Suprapubic skin (tissue), 4 donors: Measurements from ENCODE around the gene CLDND2. TPM values are rescaled to one million over a fixed set of nuclear protein-coding genes. Genes with fewer than 3 reads are reported as not detected.

Experiments
- DNase-seq, 2 donors: peaks; one replicate each; pipeline ENCODE4 v3.0.0-alpha.2; 2019; ENCODE audit warnings: low spot score in 2 of 2
- H3K27ac ChIP-seq: fragments of 200-600 bp; sonication (generic); one replicate; pipeline ENCODE4 v1.5.1; 2019
- H3K27me3 ChIP-seq: fragments of 200-600 bp; sonication (generic); one replicate; pipeline ENCODE4 v1.5.1; 2019
- H3K36me3 ChIP-seq: fragments of 200-600 bp; sonication (generic); one replicate; pipeline ENCODE4 v1.5.1; 2019
- H3K4me1 ChIP-seq: fragments of 200-600 bp; sonication (generic); one replicate; pipeline ENCODE4 v1.5.1; 2019
- H3K4me3 ChIP-seq: fragments of 200-600 bp; sonication (generic); one replicate; pipeline ENCODE4 v1.5.1; 2019; ENCODE audit warnings: mild to moderate bottlenecking
- H3K9me3 ChIP-seq: fragments of 200-600 bp; sonication (generic); one replicate; pipeline ENCODE4 v1.5.1; 2019
- EP300 ChIP-seq: sonication (generic); formaldehyde crosslinking; IDR thresholded peaks from one replicate; pipeline ENCODE4 v1.6.1; 2017; ENCODE audit warnings: antibody characterized with exemption
- POLR2A ChIP-seq, 2 donors: fragments of 450-650 bp; IDR thresholded peaks; one replicate each; pipeline ENCODE4 v1.6.1; 2017; ENCODE audit warnings: antibody characterized with exemption in 2 of 2, mild to moderate bottlenecking in 2 of 2, moderate library complexity in 2 of 2
- POLR2AphosphoS5 ChIP-seq, 3 donors: sonication (generic); formaldehyde crosslinking; IDR thresholded peaks; one replicate each; pipeline ENCODE4 v1.6.1; 2017; ENCODE audit warnings: antibody characterized with exemption in 3 of 3
- WGBS: methylation state at CpG from one replicate; pipeline ENCODE4 v1.1.5; 2018; 5-methylcytosine and 5-hydroxymethylcytosine counted together
- total RNA-seq, 4 donors: library from RNA; depleted of rRNA; stranded (reverse); fragments of >200 nt; gene quantifications; one replicate each; pipeline ENCODE4 v1.1.0, GENCODE V29; 2016
- TF ChIP-seq, protein P1 (sequence below), 2 donors: fragments of 200-600 bp in 1 of 2; fragments of 450-650 bp in 1 of 2; sonication (generic) in 1 of 2; IDR thresholded peaks; one replicate each; pipeline ENCODE4 v1.5.1; 2016 to 2019; ENCODE audit warnings: antibody characterized with exemption in 2 of 2, mild to moderate bottlenecking in 1 of 2, moderate library complexity in 1 of 2

CLDND2 gene
- total RNA-seq, 4 donors from 2014 or later, result not detected

GRCh38 chr19:51365211-51365964, 3.4 kb downstream of the CLDND2 start:
- peaks cover 39% of the 10 kb centered on the region for H3K4me1 ChIP-seq
- no peak for TF ChIP-seq POLR2A (IDR thresholded peaks at IDR 0.05)
- peak overlapping the region; percentile 81 for H3K4me3 ChIP-seq
- no peaks in the 10 kb centered on the region for H3K36me3 ChIP-seq
- no peak for DNase-seq
- peak overlapping the region; percentile 93 for H3K27ac ChIP-seq
- H3K27me3 ChIP-seq, result no peaks in the 10 kb centered on the region
- no peaks in the 10 kb centered on the region for H3K9me3 ChIP-seq
- 13% methylated on average over 9 of the region's 10 CpGs for WGBS

DNA sequence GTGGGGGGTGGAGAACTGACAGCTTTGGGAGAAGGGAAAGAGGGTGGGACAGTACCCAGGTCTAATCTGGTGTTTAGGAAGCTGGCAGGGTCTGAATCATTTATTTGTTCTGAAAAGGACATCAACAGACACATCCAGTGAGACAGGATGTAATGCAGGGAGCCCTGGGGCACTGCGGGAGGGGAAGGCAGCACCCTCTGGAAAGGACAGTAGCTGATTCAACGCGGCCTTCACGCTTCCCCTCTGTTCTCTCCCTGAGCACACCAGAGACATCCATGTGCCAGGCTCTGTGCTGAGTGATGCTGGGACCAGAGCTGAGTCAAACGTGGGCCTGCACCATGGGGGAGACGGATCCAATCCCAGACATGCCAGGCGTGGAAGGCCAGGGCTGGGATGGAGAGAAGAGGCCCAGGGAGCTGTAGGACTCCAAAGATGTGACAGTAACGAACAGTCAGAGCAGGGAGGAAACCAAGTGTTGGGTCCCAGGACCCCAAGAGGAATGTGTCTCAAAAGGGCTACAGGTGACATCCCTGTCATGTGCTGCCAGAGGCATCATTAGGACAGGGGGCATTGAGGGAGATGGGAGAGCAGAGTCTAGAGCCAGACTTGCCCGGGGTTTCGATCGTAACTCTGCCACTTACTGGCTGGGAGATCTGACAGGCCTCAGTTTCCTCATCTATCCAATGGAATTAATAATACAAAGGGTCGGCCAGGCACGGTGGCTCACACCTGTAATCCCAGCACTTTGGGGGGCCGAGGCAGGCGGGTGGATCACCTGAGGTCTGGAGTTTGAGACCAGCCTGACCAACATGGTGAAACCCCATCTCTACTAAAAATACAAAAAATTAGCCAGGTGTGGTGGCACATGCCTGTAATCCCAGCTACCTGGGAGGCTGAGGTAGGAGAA, 4.3 kb downstream of the CLDND2 start:
- Histone ChIP-seq H3K4me1 (peaks cover 39% of the 10 kb centered on the region), H3K36me3 (no peaks in the 10 kb centered on the region), H3K4me3 (peak overlapping the region; percentile 81), H3K27ac (peak overlapping the region; percentile 24), H3K9me3 (no peaks in the 10 kb centered on the region), H3K27me3 (no peaks in the 10 kb centered on the region)
- WGBS, result 77% methylated on average over 15 of the region's 15 CpGs
- no peak for DNase-seq
- no peak for TF ChIP-seq POLR2A (IDR thresholded peaks at IDR 0.05)
- TF ChIP-seq POLR2AphosphoS5 (IDR thresholded peaks at IDR 0.05), result no peak
- no peak for TF ChIP-seq EP300
- TF ChIP-seq, protein P1, sequence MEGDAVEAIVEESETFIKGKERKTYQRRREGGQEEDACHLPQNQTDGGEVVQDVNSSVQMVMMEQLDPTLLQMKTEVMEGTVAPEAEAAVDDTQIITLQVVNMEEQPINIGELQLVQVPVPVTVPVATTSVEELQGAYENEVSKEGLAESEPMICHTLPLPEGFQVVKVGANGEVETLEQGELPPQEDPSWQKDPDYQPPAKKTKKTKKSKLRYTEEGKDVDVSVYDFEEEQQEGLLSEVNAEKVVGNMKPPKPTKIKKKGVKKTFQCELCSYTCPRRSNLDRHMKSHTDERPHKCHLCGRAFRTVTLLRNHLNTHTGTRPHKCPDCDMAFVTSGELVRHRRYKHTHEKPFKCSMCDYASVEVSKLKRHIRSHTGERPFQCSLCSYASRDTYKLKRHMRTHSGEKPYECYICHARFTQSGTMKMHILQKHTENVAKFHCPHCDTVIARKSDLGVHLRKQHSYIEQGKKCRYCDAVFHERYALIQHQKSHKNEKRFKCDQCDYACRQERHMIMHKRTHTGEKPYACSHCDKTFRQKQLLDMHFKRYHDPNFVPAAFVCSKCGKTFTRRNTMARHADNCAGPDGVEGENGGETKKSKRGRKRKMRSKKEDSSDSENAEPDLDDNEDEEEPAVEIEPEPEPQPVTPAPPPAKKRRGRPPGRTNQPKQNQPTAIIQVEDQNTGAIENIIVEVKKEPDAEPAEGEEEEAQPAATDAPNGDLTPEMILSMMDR (IDR thresholded peaks at IDR 0.05), result no peak

- no peak overlapping the region for H3K4me3 ChIP-seq
- no peak for DNase-seq
- H3K27me3 ChIP-seq, result no peaks in the 10 kb centered on the region
- TF ChIP-seq POLR2A (IDR thresholded peaks at IDR 0.05) (no peak), EP300 (no peak), POLR2AphosphoS5 (IDR thresholded peaks at IDR 0.05) (no peak)
- TF ChIP-seq, protein P1 (IDR thresholded peaks at IDR 0.05), result no peak
- peaks cover 25% of the 10 kb centered on the region for H3K4me1 ChIP-seq
- no peaks in the 10 kb centered on the region for H3K9me3 ChIP-seq
- H3K36me3 ChIP-seq, result no peaks in the 10 kb centered on the region
- WGBS, result 91% methylated on average over 13 of the region's 13 CpGs
- no peak overlapping the region for H3K27ac ChIP-seq
Measured at GRCh38 chr19:51361239-51361638, 7.6 kb downstream of the CLDND2 start.

DNA sequence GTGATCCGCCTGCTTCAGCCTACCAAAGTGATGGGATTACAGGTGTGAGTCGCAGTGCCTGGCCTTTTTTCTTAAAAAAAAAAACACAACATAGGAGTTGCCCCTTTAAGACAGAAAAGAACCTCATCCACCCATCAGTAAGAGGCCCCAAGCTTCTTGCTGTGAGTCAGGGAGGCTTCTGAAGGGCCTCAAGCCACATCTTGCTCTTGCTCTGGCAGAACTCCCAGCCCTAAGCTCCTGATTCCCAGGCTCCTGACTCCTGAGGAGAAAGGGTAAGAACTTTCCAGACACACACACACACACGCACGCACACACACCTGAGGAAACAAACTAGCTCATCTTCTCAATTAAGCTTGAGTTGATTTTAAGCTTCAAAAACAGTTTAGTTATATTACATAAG, 9.5 kb downstream of the CLDND2 start:
- H3K27me3 ChIP-seq, result no peaks in the 10 kb centered on the region
- H3K4me1 ChIP-seq, result peaks cover 14% of the 10 kb centered on the region
- 70% methylated on average over 4 of the region's 4 CpGs for WGBS
- no peak overlapping the region for H3K4me3 ChIP-seq
- no peaks in the 10 kb centered on the region for H3K9me3 ChIP-seq
- no peak overlapping the region for H3K27ac ChIP-seq
- TF ChIP-seq POLR2A (IDR thresholded peaks at IDR 0.05) (no peak), EP300 (no peak), POLR2AphosphoS5 (IDR thresholded peaks at IDR 0.05) (no peak)
- TF ChIP-seq, protein P1 (IDR thresholded peaks at IDR 0.05), result no peak
- DNase-seq, result no peak
- no peaks in the 10 kb centered on the region for H3K36me3 ChIP-seq

DNA sequence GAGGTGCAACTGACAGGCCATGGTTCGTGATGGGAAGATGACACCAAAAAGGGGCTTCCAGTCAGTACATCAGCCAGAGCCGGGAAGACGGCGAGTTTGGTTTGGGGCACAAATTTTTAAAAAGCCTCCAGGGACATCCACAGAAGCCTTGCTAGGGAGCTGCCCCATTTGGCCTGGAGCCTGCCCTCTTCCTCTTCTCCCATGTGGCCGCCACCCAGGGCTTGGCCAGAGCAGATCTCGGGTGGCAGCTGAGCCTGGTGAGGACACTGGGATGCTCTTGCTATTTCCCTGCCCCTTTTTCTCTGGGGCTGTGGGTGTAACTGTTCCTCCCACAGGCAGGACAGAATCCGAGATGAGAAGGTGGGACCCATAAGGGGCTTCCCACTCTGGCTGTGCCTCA, 10.9 kb downstream of the CLDND2 start:
- no peak overlapping the region for H3K4me3 ChIP-seq
- no peak overlapping the region for H3K27ac ChIP-seq
- no peak for DNase-seq
- peaks cover 9% of the 10 kb centered on the region for H3K4me1 ChIP-seq
- peaks cover 1% of the 10 kb centered on the region for H3K36me3 ChIP-seq
- WGBS, result 82% methylated on average over 5 of the region's 7 CpGs
- TF ChIP-seq, protein P1 (IDR thresholded peaks at IDR 0.05), result no peak
- no peak for TF ChIP-seq POLR2AphosphoS5 (IDR thresholded peaks at IDR 0.05)
- H3K27me3 ChIP-seq, result no peaks in the 10 kb centered on the region
- no peaks in the 10 kb centered on the region for H3K9me3 ChIP-seq
